H1 (cell line): ENCODE data around the gene CSAD. TPM values are rescaled to one million over a fixed set of nuclear protein-coding genes. Genes with fewer than 3 reads are reported as not detected.

Experiments used
- CTCF ChIA-PET: fragments of 300-600 bp; sonication (Branson Sonifier 250); formaldehyde crosslinking; loops from one replicate; lab custom pipeline; 2021; ENCODE audit not compliant: partially characterized antibody; lab: Charles Lee
- POLR2A ChIA-PET: fragments of 300-600 bp; sonication (Branson Sonifier 250); formaldehyde crosslinking; loops from one replicate; lab custom pipeline; 2021; ENCODE audit warnings: inconsistent platforms; ENCODE audit not compliant: partially characterized antibody; lab: Charles Lee
- DNase-seq, 2 experiments: peaks; one replicate each; pipeline versions ENCODE4 v3.0.0 to v3.0.0-alpha.2; 2010 to 2022; ENCODE audit warnings: low spot score in 2 of 2, low read depth in 1 of 2, mixed read lengths in 1 of 2
- FAIRE-seq: peaks from 2 replicates; lab custom pipeline; 2011; peaks lifted over from hg19 to GRCh38; lab: Jason Lieb, UNC
- H2AFZ ChIP-seq: 2 replicates; pipeline ENCODE4 v1.8.1; 2012; ENCODE audit warnings: low read length, inconsistent platforms
- H2AK5ac ChIP-seq: 2 replicates; pipeline ENCODE4 v1.6.1; 2013; ENCODE audit warnings: low read depth, low read length
- H2BK120ac ChIP-seq: replicated peaks from 2 replicates; pipeline ENCODE3; 2013; ENCODE audit warnings: low read depth, low read length, inconsistent platforms
- H2BK12ac ChIP-seq: 2 replicates; pipeline ENCODE4 v1.6.1; 2013; ENCODE audit warnings: low read depth, low read length
- H2BK15ac ChIP-seq: 2 replicates; pipeline ENCODE4 v1.6.1; 2013; ENCODE audit warnings: low read length
- H2BK20ac ChIP-seq: 2 replicates; pipeline ENCODE4 v1.6.1; 2013; ENCODE audit warnings: low read length
- H2BK5ac ChIP-seq: 2 replicates; pipeline ENCODE4 v1.6.1; 2013; ENCODE audit warnings: low read depth, low read length
- H3K14ac ChIP-seq: 2 replicates; pipeline ENCODE4 v1.6.1; 2013; ENCODE audit warnings: inconsistent platforms; ENCODE audit not compliant: insufficient read length
- H3K18ac ChIP-seq: 2 replicates; pipeline ENCODE4 v1.6.1; 2013; ENCODE audit warnings: low read length; ENCODE audit errors: extremely low read depth
- H3K23ac ChIP-seq: 2 replicates; pipeline ENCODE4 v1.6.1; 2013; ENCODE audit warnings: inconsistent platforms; ENCODE audit not compliant: insufficient read length
- H3K23me2 ChIP-seq: 2 replicates; pipeline ENCODE4 v1.6.1; 2013; ENCODE audit warnings: low read depth, low read length
- H3K27ac ChIP-seq: 2 replicates; pipeline ENCODE4 v1.6.1; 2011; ENCODE audit warnings: low read depth, low read length, inconsistent platforms
- H3K27me3 ChIP-seq, 4 experiments: replicated peaks in 1 of 4; 1 replicate in 1 of 4; 2 replicates in 3 of 4; pipeline versions ENCODE4 v1.6.1 to v1.8.1; 2011 to 2013; ENCODE audit warnings: low read length in 3 of 4, mild to moderate bottlenecking in 3 of 4, inconsistent platforms in 2 of 4, mixed read lengths in 2 of 4, moderate library complexity in 1 of 4; ENCODE audit not compliant: control insufficient read depth in 3 of 4, insufficient read depth in 3 of 4; ENCODE audit errors: extremely low read depth in 1 of 4
- H3K36me3 ChIP-seq, 4 experiments: 2 replicates each; pipeline versions ENCODE4 v1.6.1 to v1.8.1; 2011 to 2013; ENCODE audit warnings: mild to moderate bottlenecking in 4 of 4, low read length in 3 of 4, moderate library complexity in 2 of 4, control low read depth in 1 of 4, inconsistent platforms in 1 of 4; ENCODE audit not compliant: insufficient read depth in 4 of 4, control insufficient read depth in 2 of 4
- H3K4ac ChIP-seq: replicated peaks from 2 replicates; pipeline ENCODE3; 2013; ENCODE audit warnings: low read length, low read depth, mixed read lengths, inconsistent platforms; ENCODE audit not compliant: insufficient read length
- H3K4me1 ChIP-seq, 4 experiments: replicated peaks in 1 of 4; 1 replicate in 1 of 4; 2 replicates in 3 of 4; pipeline versions ENCODE4 v1.6.1 to v1.8.1; 2011 to 2013; ENCODE audit warnings: low read length in 3 of 4, inconsistent platforms in 2 of 4, mixed read lengths in 1 of 4; ENCODE audit not compliant: insufficient read depth in 4 of 4, control insufficient read depth in 3 of 4
- H3K4me2 ChIP-seq, 2 experiments: 2 replicates each; pipeline versions ENCODE4 v1.6.1 to v1.8.1; 2011 to 2013; ENCODE audit warnings: low read depth in 2 of 2, low read length in 2 of 2, control low read depth in 1 of 2, inconsistent platforms in 1 of 2, mild to moderate bottlenecking in 1 of 2; ENCODE audit not compliant: insufficient read depth in 1 of 2
- H3K4me3 ChIP-seq, 4 experiments: fragments of 200-600, 300-600 bp in 1 of 4; sonication (generic), shearing (Covaris generic), sonication (Bioruptor Twin) in 1 of 4; 2 replicates each; pipeline versions ENCODE4 v1.5.1 to v1.8.1; 2011 to 2016; ENCODE audit warnings: low read length in 4 of 4, low read depth in 3 of 4, control low read depth in 2 of 4, inconsistent platforms in 2 of 4, mild to moderate bottlenecking in 2 of 4, mixed read lengths in 1 of 4, moderate library complexity in 1 of 4; ENCODE audit not compliant: insufficient read depth in 2 of 4; ENCODE audit errors: extremely low read depth in 1 of 4
- H3K56ac ChIP-seq: replicated peaks from 2 replicates; pipeline ENCODE3; 2013; ENCODE audit warnings: low read depth, mild to moderate bottlenecking, mixed read lengths, low read length, inconsistent platforms; ENCODE audit not compliant: insufficient read length
- H3K79me1 ChIP-seq: 2 replicates; pipeline ENCODE4 v1.6.1; 2013; ENCODE audit warnings: low read depth, low read length, control low read depth
- H3K79me2 ChIP-seq, 2 experiments: 2 replicates each; pipeline versions ENCODE4 v1.6.1 to v1.8.1; 2012 to 2013; ENCODE audit warnings: low read length in 2 of 2, mild to moderate bottlenecking in 2 of 2, inconsistent platforms in 1 of 2; ENCODE audit not compliant: insufficient read depth in 2 of 2, control insufficient read depth in 1 of 2
- H3K9ac ChIP-seq, 4 experiments: replicated peaks in 1 of 4; 1 replicate in 1 of 4; 2 replicates in 3 of 4; pipeline versions ENCODE4 v1.6.1 to v1.8.1; 2011 to 2013; ENCODE audit warnings: low read depth in 3 of 4, low read length in 3 of 4, control low read depth in 2 of 4, mild to moderate bottlenecking in 2 of 4, moderate library complexity in 2 of 4, inconsistent platforms in 1 of 4; ENCODE audit errors: extremely low read depth in 1 of 4
- H3K9me3 ChIP-seq, 2 experiments: 2 replicates each; pipeline versions ENCODE4 v1.6.1 to v1.8.1; 2012 to 2013; ENCODE audit warnings: mild to moderate bottlenecking in 2 of 2, moderate library complexity in 2 of 2, control low read depth in 1 of 2, inconsistent platforms in 1 of 2, low read depth in 1 of 2, low read length in 1 of 2, mixed read lengths in 1 of 2; ENCODE audit not compliant: insufficient read depth in 2 of 2
- H4K20me1 ChIP-seq, 2 experiments: replicated peaks in 1 of 2; 2 replicates each; pipeline versions ENCODE3 to v1.8.1; 2011 to 2013; ENCODE audit warnings: inconsistent platforms in 2 of 2, low read length in 2 of 2, mild to moderate bottlenecking in 1 of 2; ENCODE audit not compliant: insufficient read depth in 2 of 2, control insufficient read depth in 1 of 2
- H4K5ac ChIP-seq: 2 replicates; pipeline ENCODE4 v1.6.1; 2013; ENCODE audit warnings: low read length, low read depth, mixed read lengths, inconsistent platforms; ENCODE audit not compliant: insufficient read length
- H4K8ac ChIP-seq: 2 replicates; pipeline ENCODE4 v1.8.0; 2013; ENCODE audit warnings: mild to moderate bottlenecking, moderate library complexity, low read length, inconsistent platforms; ENCODE audit not compliant: insufficient read depth; ENCODE audit errors: extremely low read depth
- H4K91ac ChIP-seq: replicated peaks from 2 replicates; pipeline ENCODE3; 2013; ENCODE audit warnings: low read length, mixed read lengths, inconsistent platforms; ENCODE audit not compliant: insufficient read length
- CEBPB ChIP-seq: IDR thresholded peaks from 2 replicates; pipeline ENCODE4 v1.6.1; 2012; ENCODE audit warnings: low read depth, low read length
- USF2 ChIP-seq: IDR thresholded peaks from 2 replicates; pipeline ENCODE4 v1.6.1; 2011; ENCODE audit warnings: low read length, improper control_type of control experiment
- WGBS, 2 experiments: shearing (Covaris generic) in 1 of 2; methylation state at CpG; one replicate each; pipeline versions ENCODE4 v1.1.6 to v1.1.7; 2013 to 2015; ENCODE audit warnings: low lambda C conversion rate in 2 of 2, mixed read lengths in 2 of 2, inconsistent platforms in 1 of 2, low coverage in 1 of 2, missing lambda C conversion rate in 1 of 2; ENCODE audit not compliant: insufficient replicate concordance in 2 of 2, insufficient coverage in 1 of 2, insufficient read length in 1 of 2; ENCODE audit errors: extremely low coverage in 1 of 2, missing lambda C conversion rate in 1 of 2; 5-methylcytosine and 5-hydroxymethylcytosine counted together
- polyA plus RNA-seq, 7 experiments: library from polyadenylated mRNA; depleted of rRNA in 3 of 7; stranded (reverse) in 5 of 7; unstranded in 2 of 7; fragments of >200 nt in 5 of 7; fragments of 200-250 nt in 2 of 7; gene quantifications; 1 replicate in 5 of 7; 2 replicates in 1 of 7; 4 replicates in 1 of 7; pipeline versions ENCODE4 v1.2.1 to v1.2.3, GENCODE V29; 2011 to 2013; ENCODE audit warnings: missing spikeins in 2 of 7, mixed read lengths in 2 of 7
- total RNA-seq: library from RNA; stranded (reverse); fragmentation: NEBNext Ultra II Directional; extraction: Animal tissue kit (Norgen Biotek cat#: 25700); gene quantifications from 2 replicates; pipeline ENCODE4 v1.2.1, GENCODE V29; 2021

CSAD gene
- total and polyA plus RNA-seq, 2 of the 8 experiments (the other 6 are each of a cell fraction or from before 2014, with no cell fraction given): 8.8 to 11.3 TPM

DNA sequence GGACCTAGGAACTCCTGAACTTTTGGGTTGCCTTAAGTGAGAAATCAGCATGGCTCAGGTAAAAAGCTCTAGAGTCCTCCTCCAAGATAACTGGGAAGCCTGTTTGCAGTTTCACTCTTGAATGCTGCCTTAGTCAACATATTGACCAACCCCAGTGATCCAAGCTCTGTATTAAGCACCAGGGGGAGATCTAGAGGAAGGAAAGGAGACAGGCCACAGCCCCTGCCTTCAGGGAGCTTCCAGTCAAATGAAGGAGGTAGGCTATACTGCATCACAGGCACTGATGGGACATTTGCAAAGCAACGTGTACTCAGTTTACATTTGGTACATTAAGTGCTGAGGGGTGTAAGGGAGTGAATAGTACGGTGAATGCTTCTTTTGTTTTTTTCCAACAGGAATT, 1.2 kb upstream of the CSAD start:
- Histone ChIP-seq H4K8ac (no peak overlapping the region), H3K27ac (no peak overlapping the region), H2BK15ac (no peak overlapping the region), H3K9me3 (no peaks in the 10 kb centered on the region), H4K5ac (no peak overlapping the region), H2BK20ac (no peak overlapping the region), H2BK12ac (no peak overlapping the region), H2AFZ (no peak overlapping the region), H3K23me2 (peaks cover 8% of the 10 kb centered on the region), H4K20me1 (peaks cover 0 to 11% of the 10 kb centered on the region in 2 experiments), H3K4ac (no peak overlapping the region), H3K14ac (no peak overlapping the region), H3K4me2 (peak overlapping the region; percentile 67 to 95), H2BK5ac (no peak overlapping the region), H3K56ac (no peak overlapping the region), H3K36me3 (peaks cover 11 to 40% (median 31%) of the 10 kb centered on the region in 4 experiments), H3K4me3 (peak overlapping the region; percentile 8 to 89 (median 75); a peak in 5 of 8 replicates), H3K18ac (no peak overlapping the region), H4K91ac (no peak overlapping the region), H3K27me3 (peaks cover 0 to 22% (median 13%) of the 10 kb centered on the region in 4 experiments; a peak in 6 of 7 replicates), H3K9ac (no peak overlapping the region), H2BK120ac (no peak overlapping the region), H2AK5ac (no peak overlapping the region), H3K23ac (no peak overlapping the region), H3K4me1 (peaks cover 2 to 10% (median 4%) of the 10 kb centered on the region in 4 experiments; a peak in 6 of 7 replicates), H3K79me2 (peaks cover 0 to 11% of the 10 kb centered on the region in 2 experiments; a peak in 2 of 4 replicates), H3K79me1 (peaks cover 2% of the 10 kb centered on the region; the same call in 1 of the 2 replicates)
- DNase-seq: no peak
- WGBS, 2 experiments: 96% methylated on average over 2 of the region's 2 CpGs; no CpG with 5 or more reads in 1 of the 2 experiments
- TF ChIP-seq USF2: 0 out of 2 replicates have a peak, but pooled peaks have one; percentile 32
- no peak for TF ChIP-seq CEBPB
- no peak for FAIRE-seq
- ChIA-PET CTCF (interaction anchor here (0.6 to 11.1 kb wide), 14 partner anchors 9 to 154 kb away, joined by 3 to 164 read pairs (median 4); partner anchors contain the start of genes AAAS, ESPL1 and ITGB7), POLR2A (interaction anchor here (0.9 to 3.8 kb wide), 9 partner anchors 9 to 271 kb away, joined by 3 to 18 read pairs (median 5); no protein-coding TSS in a partner anchor)
